Measurements from ENCODE around the gene TRANK1.

TRANK1 gene

DNA sequence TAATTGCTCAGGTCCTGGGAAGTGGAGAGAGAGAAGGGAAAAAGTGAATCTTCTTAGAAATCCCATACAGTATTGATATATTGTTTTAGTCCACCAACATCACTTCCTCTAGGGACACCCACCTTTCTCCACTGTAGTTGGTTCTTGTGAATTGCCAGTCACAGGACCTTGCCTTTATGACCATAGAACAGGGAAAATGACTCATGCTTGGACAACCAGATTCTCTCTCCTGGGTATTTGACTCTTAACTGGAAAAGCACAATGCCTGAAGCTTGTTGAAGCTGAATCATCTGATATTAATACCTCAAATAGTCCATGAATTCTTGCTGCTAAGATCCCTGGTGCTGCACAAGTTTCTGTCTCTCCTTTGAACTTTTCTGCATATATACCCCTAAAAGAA is 148.0 kb downstream of the TRANK1 start:
- no peak overlapping the region for H3K9ac ChIP-seq (ENCODE audit: low read length)
- H3K4me2 ChIP-seq (ENCODE audit: low read depth, low read length): no peak overlapping the region
- no peaks in the 10 kb centered on the region for H3K4me1 ChIP-seq (ENCODE audit: low read length)
- no peaks in the 10 kb centered on the region for H3K27me3 ChIP-seq (replicated peaks; ENCODE audit: insufficient read depth, low read length)
- H3K4me3 ChIP-seq (ENCODE audit: low read length): no peak overlapping the region
- no peak overlapping the region for H3K27ac ChIP-seq (ENCODE audit: low read length)
- H3K9me2 ChIP-seq (replicated peaks; ENCODE audit: insufficient read depth, low read length): no peaks in the 10 kb centered on the region
- H3K79me2 ChIP-seq (ENCODE audit: low read length): no peaks in the 10 kb centered on the region
- no peaks in the 10 kb centered on the region for H3K36me3 ChIP-seq (replicated peaks; ENCODE audit: insufficient read depth, low read length)
- H3K9me3 ChIP-seq (replicated peaks; ENCODE audit: insufficient read depth, low read length): no peaks in the 10 kb centered on the region
- TF ChIP-seq EZH2 (optimal IDR thresholded peaks at IDR 0.05; ENCODE audit: low read depth, low read length) (no peak), EZH2phosphoT487 (IDR thresholded peaks at IDR 0.05; ENCODE audit: low read length) (no peak)
- TF ChIP-seq, protein P1, sequence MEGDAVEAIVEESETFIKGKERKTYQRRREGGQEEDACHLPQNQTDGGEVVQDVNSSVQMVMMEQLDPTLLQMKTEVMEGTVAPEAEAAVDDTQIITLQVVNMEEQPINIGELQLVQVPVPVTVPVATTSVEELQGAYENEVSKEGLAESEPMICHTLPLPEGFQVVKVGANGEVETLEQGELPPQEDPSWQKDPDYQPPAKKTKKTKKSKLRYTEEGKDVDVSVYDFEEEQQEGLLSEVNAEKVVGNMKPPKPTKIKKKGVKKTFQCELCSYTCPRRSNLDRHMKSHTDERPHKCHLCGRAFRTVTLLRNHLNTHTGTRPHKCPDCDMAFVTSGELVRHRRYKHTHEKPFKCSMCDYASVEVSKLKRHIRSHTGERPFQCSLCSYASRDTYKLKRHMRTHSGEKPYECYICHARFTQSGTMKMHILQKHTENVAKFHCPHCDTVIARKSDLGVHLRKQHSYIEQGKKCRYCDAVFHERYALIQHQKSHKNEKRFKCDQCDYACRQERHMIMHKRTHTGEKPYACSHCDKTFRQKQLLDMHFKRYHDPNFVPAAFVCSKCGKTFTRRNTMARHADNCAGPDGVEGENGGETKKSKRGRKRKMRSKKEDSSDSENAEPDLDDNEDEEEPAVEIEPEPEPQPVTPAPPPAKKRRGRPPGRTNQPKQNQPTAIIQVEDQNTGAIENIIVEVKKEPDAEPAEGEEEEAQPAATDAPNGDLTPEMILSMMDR (IDR thresholded peaks at IDR 0.05; ENCODE audit: low read length): no peak
- no peaks in the 10 kb centered on the region for H4K20me1 ChIP-seq (ENCODE audit: insufficient read depth, low read length)
- H3F3A ChIP-seq (ENCODE audit: insufficient read depth, low read length): no peaks in the 10 kb centered on the region
- H2AFZ ChIP-seq (ENCODE audit: low read length): no peak overlapping the region
- no peak for DNase-seq

DNA sequence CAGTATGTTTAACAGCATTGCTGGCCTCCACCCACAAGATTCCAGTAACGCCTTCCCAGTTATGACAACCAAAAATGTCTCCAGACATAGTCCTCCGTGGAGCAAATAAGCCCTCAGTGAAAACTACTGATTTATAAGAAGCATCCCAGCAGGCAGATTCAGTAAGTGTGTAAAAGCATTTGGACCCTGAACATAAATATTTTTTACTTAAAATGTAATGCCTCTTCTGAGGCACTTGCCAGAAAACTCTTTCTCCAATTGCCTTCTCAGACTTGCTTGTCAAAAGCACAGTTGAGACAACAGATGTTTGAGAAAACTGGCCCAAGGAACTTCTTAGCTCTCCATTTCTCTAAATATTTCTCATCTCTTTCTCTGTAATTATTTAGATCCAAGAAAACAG is 148.7 kb downstream of the TRANK1 start:
- no peaks in the 10 kb centered on the region for H3K4me1 ChIP-seq (ENCODE audit: low read length)
- H3K4me3 ChIP-seq (ENCODE audit: low read length): no peak overlapping the region
- no peaks in the 10 kb centered on the region for H3K9me2 ChIP-seq (replicated peaks; ENCODE audit: insufficient read depth, low read length)

DNA sequence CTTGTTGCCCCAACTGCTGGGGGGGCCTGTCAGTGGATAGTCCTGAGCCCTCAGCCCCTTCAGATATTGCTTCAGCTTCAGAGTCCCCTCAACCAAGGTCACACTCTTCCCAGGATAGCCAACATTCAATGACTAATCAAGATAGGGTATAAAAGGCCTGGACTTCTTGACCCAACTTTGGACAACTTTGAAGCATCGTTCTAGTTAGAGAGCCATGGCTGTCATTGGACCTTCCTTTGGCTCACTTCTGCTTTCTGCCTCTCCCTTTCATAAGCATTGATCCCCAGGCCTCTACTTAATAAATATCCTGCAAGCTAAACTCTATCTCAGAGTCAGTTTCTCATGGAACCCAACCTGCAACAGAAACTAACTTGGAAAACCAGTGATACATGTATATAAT is 149.2 kb downstream of the TRANK1 start:
- no peak for DNase-seq
- no peak overlapping the region for H2AFZ ChIP-seq (ENCODE audit: low read length)
- H3K27me3 ChIP-seq (replicated peaks; ENCODE audit: insufficient read depth, low read length): no peaks in the 10 kb centered on the region
- H3K36me3 ChIP-seq (replicated peaks; ENCODE audit: insufficient read depth, low read length): no peaks in the 10 kb centered on the region
- no peaks in the 10 kb centered on the region for H3F3A ChIP-seq (ENCODE audit: insufficient read depth, low read length)
- no peak overlapping the region for H3K9ac ChIP-seq (ENCODE audit: low read length)
- H3K4me3 ChIP-seq (ENCODE audit: low read length): no peak overlapping the region
- H3K79me2 ChIP-seq (ENCODE audit: low read length): no peaks in the 10 kb centered on the region
- no peaks in the 10 kb centered on the region for H3K4me1 ChIP-seq (ENCODE audit: low read length)
- no peaks in the 10 kb centered on the region for H4K20me1 ChIP-seq (ENCODE audit: insufficient read depth, low read length)
- no peaks in the 10 kb centered on the region for H3K9me2 ChIP-seq (replicated peaks; ENCODE audit: insufficient read depth, low read length)
- TF ChIP-seq, protein P1 (IDR thresholded peaks at IDR 0.05; ENCODE audit: low read length): no peak
- TF ChIP-seq EZH2phosphoT487 (IDR thresholded peaks at IDR 0.05; ENCODE audit: low read length) (no peak), EZH2 (optimal IDR thresholded peaks at IDR 0.05; ENCODE audit: low read depth, low read length) (no peak)
- no peak overlapping the region for H3K4me2 ChIP-seq (ENCODE audit: low read depth, low read length)
- H3K9me3 ChIP-seq (replicated peaks; ENCODE audit: insufficient read depth, low read length): no peaks in the 10 kb centered on the region
- no peak overlapping the region for H3K27ac ChIP-seq (ENCODE audit: low read length)

More for the DNA sequence above, 148.7 kb downstream of the TRANK1 start:
- H3K4me2 ChIP-seq (ENCODE audit: low read depth, low read length): no peak overlapping the region
- no peak overlapping the region for H3K9ac ChIP-seq (ENCODE audit: low read length)
- DNase-seq: no peak
- H3K9me3 ChIP-seq (replicated peaks; ENCODE audit: insufficient read depth, low read length): no peaks in the 10 kb centered on the region
- H3K79me2 ChIP-seq (ENCODE audit: low read length): no peaks in the 10 kb centered on the region
- H3K36me3 ChIP-seq (replicated peaks; ENCODE audit: insufficient read depth, low read length): no peaks in the 10 kb centered on the region
- H2AFZ ChIP-seq (ENCODE audit: low read length): no peak overlapping the region
- H3K27me3 ChIP-seq (replicated peaks; ENCODE audit: insufficient read depth, low read length): no peaks in the 10 kb centered on the region
- H4K20me1 ChIP-seq (ENCODE audit: insufficient read depth, low read length): no peaks in the 10 kb centered on the region
- no peak for TF ChIP-seq EZH2 (optimal IDR thresholded peaks at IDR 0.05; ENCODE audit: low read depth, low read length)
- no peak for TF ChIP-seq EZH2phosphoT487 (IDR thresholded peaks at IDR 0.05; ENCODE audit: low read length)
- TF ChIP-seq, protein P1 (IDR thresholded peaks at IDR 0.05; ENCODE audit: low read length): no peak
- H3F3A ChIP-seq (ENCODE audit: insufficient read depth, low read length): no peaks in the 10 kb centered on the region
- H3K27ac ChIP-seq (ENCODE audit: low read length): no peak overlapping the region

Data from MM.1S (cell line).